ENCODE measurements around the gene FGF4.

DNA sequence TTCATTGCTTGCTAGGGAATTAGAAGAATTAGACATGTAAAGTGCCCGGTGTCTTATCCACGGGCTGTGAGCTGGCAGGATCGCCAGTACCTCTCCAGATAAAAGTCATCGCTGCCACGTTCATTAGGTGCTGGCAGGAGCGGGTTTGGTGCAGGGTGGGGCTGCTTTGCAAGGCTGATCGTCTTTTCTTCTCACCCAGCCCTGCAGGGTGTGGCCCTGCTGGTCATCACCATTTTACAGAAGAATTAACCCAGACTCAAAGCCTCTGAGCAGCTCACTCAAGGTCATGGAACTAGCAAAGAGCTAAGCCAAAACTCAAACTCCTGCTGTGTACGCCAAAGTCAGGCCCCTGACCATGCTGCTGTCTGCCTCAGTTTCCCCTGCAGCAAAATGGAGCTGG is 6.1 kb upstream of the FGF4 start:
- TF ChIP-seq, protein P1, sequence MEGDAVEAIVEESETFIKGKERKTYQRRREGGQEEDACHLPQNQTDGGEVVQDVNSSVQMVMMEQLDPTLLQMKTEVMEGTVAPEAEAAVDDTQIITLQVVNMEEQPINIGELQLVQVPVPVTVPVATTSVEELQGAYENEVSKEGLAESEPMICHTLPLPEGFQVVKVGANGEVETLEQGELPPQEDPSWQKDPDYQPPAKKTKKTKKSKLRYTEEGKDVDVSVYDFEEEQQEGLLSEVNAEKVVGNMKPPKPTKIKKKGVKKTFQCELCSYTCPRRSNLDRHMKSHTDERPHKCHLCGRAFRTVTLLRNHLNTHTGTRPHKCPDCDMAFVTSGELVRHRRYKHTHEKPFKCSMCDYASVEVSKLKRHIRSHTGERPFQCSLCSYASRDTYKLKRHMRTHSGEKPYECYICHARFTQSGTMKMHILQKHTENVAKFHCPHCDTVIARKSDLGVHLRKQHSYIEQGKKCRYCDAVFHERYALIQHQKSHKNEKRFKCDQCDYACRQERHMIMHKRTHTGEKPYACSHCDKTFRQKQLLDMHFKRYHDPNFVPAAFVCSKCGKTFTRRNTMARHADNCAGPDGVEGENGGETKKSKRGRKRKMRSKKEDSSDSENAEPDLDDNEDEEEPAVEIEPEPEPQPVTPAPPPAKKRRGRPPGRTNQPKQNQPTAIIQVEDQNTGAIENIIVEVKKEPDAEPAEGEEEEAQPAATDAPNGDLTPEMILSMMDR (conservative IDR thresholded peaks at IDR 0.05), result no peak
- TF ChIP-seq ZFX (IDR thresholded peaks at IDR 0.05), result no peak

Measured in C4-2B (cell line).